D721Med (cell line): ENCODE results near the gene FBXO10.

Source experiments
- DNase-seq: peaks from one replicate; pipeline ENCODE4 v3.0.0; 2011; ENCODE audit warnings: low spot score; ENCODE audit not compliant: insufficient read length
- FAIRE-seq: peaks from 2 replicates; lab custom pipeline; 2011; peaks lifted over from hg19 to GRCh38; lab: Jason Lieb, UNC
- CTCF ChIP-seq: IDR thresholded peaks from 2 replicates; pipeline ENCODE4 v1.5.1; 2012; ENCODE audit warnings: mild to moderate bottlenecking, control low read depth; ENCODE audit not compliant: insufficient read depth; ENCODE audit errors: missing control alignments

FBXO10 gene

GRCh38 chr9:37551468-37551867 is 24.7 kb downstream of the FBXO10 start:
- DNase-seq = no peak
- no peak for FAIRE-seq
- no peak for TF ChIP-seq CTCF

GRCh38 chr9:37550781-37551180 is 25.4 kb downstream of the FBXO10 start:
- DNase-seq = no peak
- no peak for FAIRE-seq
- no peak for TF ChIP-seq CTCF

- DNase-seq (no peak), FAIRE-seq (no peak)
- TF ChIP-seq CTCF = no peak
Observed at GRCh38 chr9:37549527-37549926, 26.7 kb downstream of the FBXO10 start.

- TF ChIP-seq CTCF = no peak
- FAIRE-seq (no peak), DNase-seq (no peak)
Observed at GRCh38 chr9:37547328-37547878, 28.8 kb downstream of the FBXO10 start.

GRCh38 chr9:37543468-37543867 is 32.7 kb downstream of the FBXO10 start:
- no peak for TF ChIP-seq CTCF
- DNase-seq (no peak), FAIRE-seq (no peak)

GRCh38 chr9:37542895-37543294 is 33.3 kb downstream of the FBXO10 start:
- no peak for FAIRE-seq
- TF ChIP-seq CTCF = no peak
- no peak for DNase-seq

- FAIRE-seq (no peak), DNase-seq (no peak)
- no peak for TF ChIP-seq CTCF
Observed at GRCh38 chr9:37542488-37542887, 33.7 kb downstream of the FBXO10 start.
